H9 (cell line): Measurements from ENCODE around the gene ACAD10. TPM values are rescaled to one million over a fixed set of nuclear protein-coding genes. Genes with fewer than 3 reads are reported as not detected.
"Not testable (repeated sequence)": the region's sequence is repeated elsewhere in the genome, so short reads cannot be mapped to it uniquely, and the experiment has no call there.

Experiments used
- DNase-seq: peaks from one replicate; pipeline ENCODE4 v3.0.0-alpha.2; 2017
- H2AFZ ChIP-seq: one replicate; pipeline ENCODE4 v1.6.1; 2013; ENCODE audit warnings: mild to moderate bottlenecking, low read length, control low read depth, moderate library complexity
- H2AK5ac ChIP-seq: 2 replicates; pipeline ENCODE4 v1.6.1; 2013; ENCODE audit warnings: low read length, control low read depth, mixed read lengths; ENCODE audit not compliant: insufficient read length
- H2BK120ac ChIP-seq: one replicate; pipeline ENCODE4 v1.6.1; 2013; ENCODE audit warnings: low read depth, mild to moderate bottlenecking, low read length, control low read depth, inconsistent platforms; ENCODE audit not compliant: poor library complexity, severe bottlenecking
- H2BK12ac ChIP-seq: 2 replicates; pipeline ENCODE4 v1.6.1; 2013; ENCODE audit warnings: low read length, control low read depth, mixed read lengths, low read depth; ENCODE audit not compliant: insufficient read length
- H2BK15ac ChIP-seq: 2 replicates; pipeline ENCODE4 v1.6.1; 2013; ENCODE audit warnings: low read depth, low read length, control low read depth
- H2BK20ac ChIP-seq: one replicate; pipeline ENCODE4 v1.6.1; 2013; ENCODE audit warnings: low read depth, mild to moderate bottlenecking, low read length, control low read depth, inconsistent platforms; ENCODE audit not compliant: poor library complexity, severe bottlenecking
- H2BK5ac ChIP-seq: 2 replicates; pipeline ENCODE4 v1.6.1; 2013; ENCODE audit warnings: low read length, control low read depth, mixed read lengths; ENCODE audit not compliant: insufficient read length
- H3K14ac ChIP-seq: 2 replicates; pipeline ENCODE4 v1.6.1; 2013; ENCODE audit warnings: low read length, control low read depth; ENCODE audit not compliant: insufficient read depth
- H3K18ac ChIP-seq: 2 replicates; pipeline ENCODE4 v1.6.1; 2013; ENCODE audit warnings: low read depth, mild to moderate bottlenecking, mixed read lengths, low read length, control low read depth; ENCODE audit not compliant: insufficient read length
- H3K23ac ChIP-seq: 2 replicates; pipeline ENCODE4 v1.6.1; 2013; ENCODE audit warnings: low read length, control low read depth, mixed read lengths, low read depth; ENCODE audit not compliant: insufficient read length
- H3K23me2 ChIP-seq: 2 replicates; pipeline ENCODE4 v1.6.1; 2013; ENCODE audit warnings: low read depth, mild to moderate bottlenecking, mixed read lengths, low read length, control low read depth; ENCODE audit not compliant: insufficient read length, poor library complexity, severe bottlenecking
- H3K27ac ChIP-seq: 2 replicates; pipeline ENCODE4 v1.5.1; 2013; ENCODE audit warnings: low read length, control low read depth, mixed read lengths, low read depth; ENCODE audit not compliant: insufficient read length
- H3K27me3 ChIP-seq: 2 replicates; pipeline ENCODE4 v1.6.1; 2013; ENCODE audit warnings: low read length, control low read depth, inconsistent platforms; ENCODE audit not compliant: insufficient read depth
- H3K4ac ChIP-seq: 2 replicates; pipeline ENCODE4 v1.6.1; 2013; ENCODE audit warnings: low read depth, mild to moderate bottlenecking, control low read depth, inconsistent platforms, low read length, moderate library complexity
- H3K4me1 ChIP-seq: 2 replicates; pipeline ENCODE4 v1.6.1; 2013; ENCODE audit warnings: low read length, control low read depth, inconsistent platforms; ENCODE audit not compliant: insufficient read depth
- H3K4me2 ChIP-seq: 2 replicates; pipeline ENCODE4 v1.6.1; 2013; ENCODE audit warnings: low read length, control low read depth, mixed read lengths; ENCODE audit not compliant: insufficient read length, insufficient read depth
- H3K56ac ChIP-seq: 2 replicates; pipeline ENCODE4 v1.6.1; 2013; ENCODE audit warnings: low read depth, mild to moderate bottlenecking, mixed read lengths, low read length, control low read depth; ENCODE audit not compliant: insufficient read length
- H3K79me1 ChIP-seq: 2 replicates; pipeline ENCODE4 v1.6.1; 2013; ENCODE audit warnings: low read depth, mild to moderate bottlenecking, moderate library complexity, low read length, control low read depth, inconsistent platforms; ENCODE audit not compliant: insufficient read depth, poor library complexity, severe bottlenecking
- H3K79me2 ChIP-seq: 2 replicates; pipeline ENCODE4 v1.6.1; 2013; ENCODE audit warnings: low read length, control low read depth, inconsistent platforms; ENCODE audit not compliant: insufficient read depth
- H3K9ac ChIP-seq: 2 replicates; pipeline ENCODE4 v1.6.1; 2013; ENCODE audit warnings: low read length, control low read depth, mixed read lengths; ENCODE audit not compliant: insufficient read length; ENCODE audit errors: extremely low read depth
- H3K9me3 ChIP-seq: one replicate; pipeline ENCODE4 v1.6.1; 2013; ENCODE audit warnings: low read depth, low read length, inconsistent platforms; ENCODE audit not compliant: control insufficient read depth
- H3T11ph ChIP-seq: one replicate; pipeline ENCODE4 v1.6.1; 2013; ENCODE audit warnings: mild to moderate bottlenecking, low read length, control low read depth, inconsistent platforms
- H4K20me1 ChIP-seq: one replicate; pipeline ENCODE4 v1.6.1; 2013; ENCODE audit not compliant: control insufficient read depth, insufficient read length, insufficient read depth
- H4K5ac ChIP-seq: 2 replicates; pipeline ENCODE4 v1.6.1; 2013; ENCODE audit warnings: low read depth, mild to moderate bottlenecking, mixed read lengths, low read length, control low read depth; ENCODE audit not compliant: insufficient read length
- H4K8ac ChIP-seq: replicated peaks from 2 replicates; pipeline ENCODE4 v1.6.1; 2013; ENCODE audit warnings: low read length, control low read depth, mixed read lengths, low read depth; ENCODE audit not compliant: insufficient read length
- H4K91ac ChIP-seq: 2 replicates; pipeline ENCODE4 v1.6.1; 2013; ENCODE audit warnings: low read depth, mild to moderate bottlenecking, moderate library complexity, mixed read lengths, low read length, control low read depth; ENCODE audit not compliant: insufficient read length
- H3K27ac Mint-ChIP-seq, 3 experiments: 2 replicates in 2 of 3; 3 replicates in 1 of 3; pipeline ENCODE4 v1.8.0; 2020 to 2021; ENCODE audit warnings: mixed read lengths in 3 of 3, mild to moderate bottlenecking in 1 of 3, moderate library complexity in 1 of 3
- H3K27me3 Mint-ChIP-seq: 2 replicates; pipeline ENCODE4 v1.8.0; 2021; ENCODE audit warnings: low read depth, mild to moderate bottlenecking, moderate library complexity, mixed read lengths
- H3K36me3 Mint-ChIP-seq, 3 experiments: 2 replicates in 2 of 3; 3 replicates in 1 of 3; pipeline ENCODE4 v1.8.0; 2020 to 2021; ENCODE audit warnings: low read depth in 3 of 3, mixed read lengths in 3 of 3; ENCODE audit not compliant: insufficient read depth in 1 of 3
- H3K4me1 Mint-ChIP-seq, 2 experiments: 2 replicates each; pipeline ENCODE4 v1.8.0; 2020; ENCODE audit warnings: mixed read lengths in 2 of 2
- H3K4me3 Mint-ChIP-seq, 2 experiments: 2 replicates in 1 of 2; 3 replicates in 1 of 2; pipeline ENCODE4 v1.8.0; 2020 to 2021; ENCODE audit warnings: mild to moderate bottlenecking in 2 of 2, mixed read lengths in 2 of 2, moderate library complexity in 1 of 2
- H3K9me3 Mint-ChIP-seq, 2 experiments: 2 replicates in 1 of 2; 3 replicates in 1 of 2; pipeline ENCODE4 v1.8.0; 2020; ENCODE audit warnings: mild to moderate bottlenecking in 2 of 2, mixed read lengths in 2 of 2, moderate library complexity in 1 of 2
- CTCF ChIP-seq: fragments of 200-600 bp; sonication (generic); conservative IDR thresholded peaks from 3 replicates; pipeline ENCODE4 v1.8.0; 2021; ENCODE audit warnings: antibody characterized with exemption, mild to moderate bottlenecking
- WGBS: extraction: QIAGEN DNeasy Blood & Tissue Kit; methylation state at CpG from one replicate; pipeline ENCODE4 v1.1.7; 2013; ENCODE audit warnings: missing lambda C conversion rate, low lambda C conversion rate, mixed read lengths; ENCODE audit not compliant: insufficient read length; ENCODE audit errors: extremely low coverage; 5-methylcytosine and 5-hydroxymethylcytosine counted together
- total RNA-seq: library from RNA; stranded (reverse); gene quantifications from 2 replicates; pipeline ENCODE4 v1.2.1, GENCODE V29; 2021

The ACAD10 gene
- total RNA-seq, 1 experiment from 2014 or later, result 25.7 TPM

GRCh38 chr12:111715279-111715678 is 29.4 kb downstream of the ACAD10 start:
- H3K4me3 Mint-ChIP-seq, result no peak overlapping the region

GRCh38 chr12:111719316-111719715 is 33.5 kb downstream of the ACAD10 start:
- not testable (repeated sequence) for H3K56ac ChIP-seq, H4K91ac ChIP-seq, H4K20me1 ChIP-seq, H3K9me3 Mint-ChIP-seq, H3K23ac ChIP-seq, H3K27me3 Mint-ChIP-seq, H2BK20ac ChIP-seq, H3T11ph ChIP-seq, H2BK12ac ChIP-seq, H3K4me1 ChIP-seq, H3K27ac ChIP-seq, H2BK5ac ChIP-seq, H3K27ac Mint-ChIP-seq, DNase-seq, H3K14ac ChIP-seq, H3K79me1 ChIP-seq, H2AFZ ChIP-seq, H3K9ac ChIP-seq, H2BK120ac ChIP-seq, H2AK5ac ChIP-seq, H4K8ac ChIP-seq, H3K4ac ChIP-seq, H2BK15ac ChIP-seq, H3K4me2 ChIP-seq, H3K4me1 Mint-ChIP-seq, H3K79me2 ChIP-seq, H3K4me3 Mint-ChIP-seq, H3K23me2 ChIP-seq, H3K18ac ChIP-seq, H4K5ac ChIP-seq, H3K9me3 ChIP-seq, H3K27me3 ChIP-seq
- no CpG with 5 or more reads among the region's 10 CpGs for WGBS
- peaks cover 18 to 50% (median 48%) of the 10 kb centered on the region in 3 experiments for H3K36me3 Mint-ChIP-seq

More at GRCh38 chr12:111715279-111715678, 29.4 kb downstream of the ACAD10 start:
- H3K36me3 Mint-ChIP-seq, result peaks cover 9 to 50% (median 43%) of the 10 kb centered on the region in 3 experiments; a peak in 6 of 7 replicates
- Histone ChIP-seq H2AFZ (no peak overlapping the region), H3T11ph (no peak overlapping the region), H2BK120ac (no peak overlapping the region), H3K27me3 (no peaks in the 10 kb centered on the region), H3K4me1 (no peaks in the 10 kb centered on the region), H4K8ac (no peak overlapping the region), H2BK12ac (no peak overlapping the region), H3K9me3 (no peaks in the 10 kb centered on the region), H3K9ac (no peak overlapping the region), H3K27ac (no peak overlapping the region), H3K4me2 (no peak overlapping the region), H3K79me1 (no peaks in the 10 kb centered on the region), H3K4ac (no peak overlapping the region), H3K18ac (no peak overlapping the region), H2AK5ac (no peak overlapping the region), H4K20me1 (no peaks in the 10 kb centered on the region), H3K14ac (no peak overlapping the region), H3K79me2 (no peaks in the 10 kb centered on the region), H2BK15ac (no peak overlapping the region), H4K5ac (no peak overlapping the region), H3K23ac (no peak overlapping the region), H2BK5ac (no peak overlapping the region), H4K91ac (no peak overlapping the region), H3K56ac (no peak overlapping the region), H3K23me2 (no peaks in the 10 kb centered on the region), H2BK20ac (no peak overlapping the region)
- no peaks in the 10 kb centered on the region for H3K27me3 Mint-ChIP-seq
- no peak overlapping the region for H3K27ac Mint-ChIP-seq
- no peak for TF ChIP-seq CTCF
- no peak for DNase-seq
- no peaks in the 10 kb centered on the region for H3K9me3 Mint-ChIP-seq
- no peaks in the 10 kb centered on the region for H3K4me1 Mint-ChIP-seq
- no CpG with 5 or more reads among the region's 4 CpGs for WGBS
